HG02588 (cell line): ENCODE measurements around the gene KCNC2.
"Not testable (repeated sequence)": the region's sequence is repeated elsewhere in the genome, so short reads cannot be mapped to it uniquely, and the experiment has no call there.

ENCODE experiments used
- ATAC-seq: cut with Tn5 transposase; IDR thresholded peaks from one replicate; pipeline ENCODE4 v1.9.1; 2021; ENCODE audit warnings: mild to moderate bottlenecking, moderate library complexity; ENCODE audit not compliant: unreplicated experiment

Gene KCNC2

DNA sequence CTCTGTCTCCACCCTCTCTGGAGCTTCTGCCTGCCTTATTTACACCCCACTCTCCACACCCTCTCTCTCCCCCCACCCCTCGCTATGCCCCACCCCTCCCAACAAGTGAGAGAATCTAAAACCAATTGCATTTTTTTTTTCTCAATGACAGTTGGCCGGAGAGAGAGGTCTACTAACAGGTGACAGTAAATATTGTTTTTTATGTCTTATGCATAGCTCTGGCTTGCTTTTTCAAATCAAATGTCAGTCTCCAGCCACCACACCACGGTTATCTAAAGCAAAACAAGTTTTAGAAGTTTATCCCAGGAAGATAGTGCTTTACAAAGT lies at the start of gene KCNC2:
Gene KCNC2 (minus strand): TSS at position 28 of the 327 bp plus-strand sequence.
- no peak for ATAC-seq

DNA sequence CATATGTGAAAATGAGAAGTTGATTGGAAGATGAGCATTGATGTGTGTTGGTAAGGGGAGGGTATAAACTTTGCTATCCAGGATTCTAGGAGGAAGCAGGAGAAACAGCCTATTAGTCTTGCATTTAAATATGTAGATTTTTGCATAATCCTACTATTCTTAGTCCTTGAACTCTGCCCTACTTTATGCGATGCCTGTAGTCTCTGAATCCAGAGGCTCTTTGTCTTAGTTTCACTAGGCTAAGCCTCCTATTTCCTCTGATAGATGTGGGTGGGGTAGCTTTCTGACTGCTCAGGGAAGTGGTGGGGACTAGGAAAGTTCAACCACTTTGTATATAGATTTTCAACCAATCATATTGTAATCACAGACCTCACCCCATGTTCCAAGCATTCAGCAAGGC lies 49.5 kb upstream of the KCNC2 start:
- no peak for ATAC-seq

DNA sequence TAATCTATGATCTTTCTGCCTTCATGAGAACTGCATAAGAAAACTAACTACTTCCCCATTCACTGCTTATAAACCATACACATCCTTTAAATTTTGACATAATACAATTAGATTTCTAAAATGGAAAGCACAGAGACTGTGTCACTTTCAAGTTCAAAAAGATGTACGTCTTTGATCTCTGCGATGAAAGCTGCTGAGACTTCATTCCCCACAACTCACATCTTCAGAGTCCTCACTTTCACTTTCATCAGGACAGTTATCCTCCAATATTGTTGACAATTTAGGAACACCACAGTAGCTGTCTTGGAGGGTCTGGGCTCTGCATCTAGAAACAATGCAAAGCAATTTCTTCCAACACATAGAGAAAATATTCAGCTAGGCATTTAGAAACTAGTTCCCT lies 47.9 kb upstream of the KCNC2 start:
- ATAC-seq: no peak

DNA sequence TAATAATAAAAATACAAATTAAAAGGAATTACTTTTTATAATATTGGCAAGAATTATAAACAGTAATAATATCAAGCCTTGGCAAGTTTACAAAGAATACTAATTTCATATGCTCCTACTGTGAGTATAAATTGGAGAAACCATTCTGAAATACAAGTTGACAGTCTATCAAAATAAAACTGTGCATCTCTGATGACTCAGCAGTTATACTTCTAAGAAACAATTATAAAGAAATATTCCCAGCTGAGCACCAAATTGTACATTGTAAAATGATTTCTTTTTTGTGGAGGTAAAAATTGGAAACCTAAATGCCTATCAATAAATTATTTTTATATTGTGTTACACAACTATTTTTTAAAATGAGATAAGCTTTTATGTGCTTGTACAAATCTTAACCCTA lies 35.5 kb upstream of the KCNC2 start:
- no peak for ATAC-seq

DNA sequence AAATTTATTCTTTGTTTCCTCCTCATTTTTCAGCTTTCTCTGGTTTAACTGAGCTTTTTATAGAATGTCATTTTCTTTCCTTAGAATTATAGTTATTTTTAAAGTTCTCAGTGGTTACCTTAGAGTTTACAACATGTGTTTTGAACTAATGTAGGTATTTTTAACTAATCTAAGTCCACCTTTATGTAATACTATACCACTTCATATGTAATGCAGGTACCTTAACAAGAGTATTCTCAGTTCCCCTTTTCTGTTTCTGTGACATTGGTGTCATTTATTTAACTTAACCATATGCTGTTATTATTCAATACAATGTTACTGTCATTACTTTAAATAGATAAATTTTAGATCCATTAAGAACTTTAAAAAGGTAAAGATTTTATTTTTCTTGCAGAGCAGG lies 30.3 kb upstream of the KCNC2 start:
- ATAC-seq: peak; percentile 70

DNA sequence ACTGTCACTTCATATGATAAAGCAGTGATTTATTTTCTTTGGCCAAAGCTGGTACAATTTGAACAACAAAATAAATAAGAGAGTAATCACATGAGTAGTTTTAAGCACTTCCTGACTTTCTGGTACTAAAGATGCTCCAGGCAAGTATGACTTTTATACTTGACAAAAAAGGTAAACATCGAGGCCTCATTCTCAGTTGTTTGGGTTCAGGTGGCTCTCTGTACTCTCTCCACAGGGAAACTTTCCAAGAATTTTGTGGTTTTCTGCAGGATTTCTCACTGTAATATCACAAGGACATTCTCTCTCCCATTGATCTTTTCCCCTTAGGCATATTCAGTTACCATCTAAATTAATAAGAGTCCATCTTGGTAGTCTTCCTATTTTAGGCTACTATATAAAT lies 26.6 kb upstream of the KCNC2 start:
- ATAC-seq: no peak

DNA sequence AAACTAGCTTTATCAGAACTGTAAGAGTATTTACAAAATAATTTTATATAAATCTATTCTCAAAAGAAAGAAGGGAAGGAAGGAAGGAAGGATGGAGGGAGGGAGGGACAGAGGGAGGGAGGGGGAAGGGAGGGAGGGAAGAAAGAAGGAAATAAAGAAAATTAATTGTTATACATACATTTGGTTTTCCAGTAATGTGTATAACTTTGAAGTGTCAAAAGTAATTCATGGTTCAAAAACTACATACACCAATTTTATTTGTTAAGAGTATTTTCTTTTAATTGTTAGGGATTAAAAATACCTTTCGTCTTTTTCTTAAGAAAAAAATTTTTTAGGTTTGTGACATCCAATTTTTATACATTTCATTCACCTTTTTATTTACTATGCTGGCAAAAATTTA lies 17.5 kb upstream of the KCNC2 start:
- ATAC-seq: no peak

DNA sequence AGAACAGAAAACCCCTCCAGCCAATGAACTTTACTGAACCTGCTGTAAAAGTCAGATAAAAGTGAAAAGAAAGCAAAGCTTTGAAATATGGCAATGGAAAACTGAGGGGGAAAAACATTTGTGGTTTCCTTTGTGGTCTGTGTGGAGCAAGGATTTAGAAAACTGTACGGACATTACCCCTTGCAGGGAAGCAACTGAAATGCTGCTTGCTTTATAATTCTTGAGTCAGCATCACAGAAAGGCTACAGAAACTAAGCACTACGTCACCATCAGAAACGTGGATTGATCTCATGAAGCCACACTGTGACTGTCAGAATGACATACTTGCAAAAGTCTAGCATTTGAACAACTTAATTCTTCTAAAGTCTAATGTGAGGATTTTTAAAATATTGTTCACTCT lies 2.4 kb upstream of the KCNC2 start:
- ATAC-seq: no peak

DNA sequence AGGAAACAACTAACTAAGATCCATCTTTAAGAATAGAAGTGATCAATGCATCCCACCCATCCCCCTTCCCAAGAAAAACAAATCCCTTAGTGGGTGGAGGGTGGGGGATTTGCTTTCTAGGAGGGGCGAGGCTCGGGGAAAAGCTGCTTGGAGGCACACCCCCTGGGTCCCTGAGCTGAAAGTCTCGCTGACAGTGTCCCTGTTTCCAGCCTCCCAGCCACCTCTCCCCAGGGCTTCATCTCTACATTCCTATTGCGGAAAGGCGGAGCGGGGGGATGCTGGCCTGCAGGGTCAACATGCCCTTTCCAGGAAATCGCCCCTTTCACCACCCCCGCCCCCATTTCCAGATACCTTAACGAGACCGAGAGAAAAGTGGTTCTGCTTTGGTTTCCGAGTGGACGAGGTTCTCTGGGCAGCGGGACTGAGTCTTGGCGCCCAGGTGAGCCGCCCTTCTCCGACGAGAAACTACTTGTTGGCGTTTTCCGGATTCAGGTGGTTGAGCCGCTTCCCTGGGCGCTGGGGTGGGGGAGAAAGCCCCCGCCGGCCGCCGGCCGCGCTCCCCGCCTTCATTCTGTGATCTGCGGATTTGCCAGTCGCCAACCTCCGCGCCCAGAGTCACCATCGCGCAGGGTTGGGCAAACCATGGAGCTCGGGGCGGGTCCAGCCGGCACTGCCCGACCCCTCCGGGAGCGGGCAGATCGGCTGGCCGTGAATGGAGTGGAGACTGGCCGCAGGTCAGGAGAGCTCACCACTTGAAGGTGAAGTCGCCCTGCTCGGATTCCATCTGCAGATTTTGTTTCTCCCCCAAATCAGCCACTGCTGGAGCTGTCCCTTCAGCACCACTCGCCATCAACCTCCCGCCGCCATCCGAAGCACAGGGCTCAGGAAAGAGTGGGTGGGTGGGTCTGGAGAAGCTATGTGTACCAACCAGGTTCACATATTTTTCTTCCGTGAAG lies 505 bp downstream of the KCNC2 start:
- no peak for ATAC-seq

DNA sequence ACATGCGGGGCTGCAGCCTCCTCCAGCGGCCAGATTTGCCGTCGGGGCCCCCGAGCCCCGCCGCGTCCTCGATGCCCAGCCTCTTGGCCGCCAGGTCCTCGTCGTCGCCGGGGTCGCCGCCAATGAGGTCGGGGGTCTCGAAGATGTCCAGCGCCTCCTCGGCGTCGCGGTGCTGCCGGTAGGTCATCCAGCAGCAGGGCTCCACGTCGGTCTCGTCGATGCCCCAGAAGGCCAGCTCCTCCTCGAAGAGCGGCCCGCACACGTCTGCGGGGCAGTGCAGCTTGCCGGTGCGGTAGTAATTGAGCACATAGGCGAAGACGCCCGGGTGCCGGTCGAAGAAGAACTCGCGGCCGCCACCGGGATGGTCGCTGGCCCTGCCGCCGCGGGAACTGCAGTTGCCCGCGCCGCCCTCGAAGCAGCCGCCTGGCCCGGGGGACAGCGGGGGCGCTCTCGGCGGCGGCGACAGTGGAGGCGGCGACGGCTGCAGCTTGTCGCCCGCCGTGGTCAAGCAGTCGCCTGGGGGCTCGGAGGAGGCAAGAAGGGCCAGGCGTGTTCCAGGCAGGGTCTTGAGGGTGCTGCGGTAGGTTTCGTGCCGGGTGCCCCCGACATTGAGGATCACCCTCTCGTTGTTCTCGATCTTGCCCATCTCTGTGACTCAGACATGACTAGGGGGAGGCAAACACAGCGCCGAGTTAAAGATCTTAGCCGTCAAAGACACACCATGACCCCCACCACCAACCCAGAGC lies 2.1 kb downstream of the KCNC2 start:
- no peak for ATAC-seq

DNA sequence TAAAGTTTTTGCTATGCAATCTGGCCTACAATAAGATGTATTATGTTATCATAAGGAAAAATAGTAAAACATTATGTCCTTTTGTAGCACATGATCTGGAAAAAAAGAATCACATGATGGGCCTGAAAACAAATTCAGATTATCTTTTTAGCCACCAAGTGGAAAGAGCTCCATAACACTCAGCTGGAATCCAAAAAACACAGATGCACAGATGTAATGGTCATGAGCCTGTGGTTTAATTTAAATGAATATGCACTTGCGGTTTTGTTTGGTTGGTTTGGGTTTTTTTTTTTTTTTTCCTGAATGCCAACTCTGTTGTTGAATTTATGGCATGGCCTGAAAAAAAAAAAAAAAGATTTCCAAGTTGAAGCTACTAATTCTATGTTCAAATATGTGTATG lies 4.1 kb downstream of the KCNC2 start:
- no peak for ATAC-seq

DNA sequence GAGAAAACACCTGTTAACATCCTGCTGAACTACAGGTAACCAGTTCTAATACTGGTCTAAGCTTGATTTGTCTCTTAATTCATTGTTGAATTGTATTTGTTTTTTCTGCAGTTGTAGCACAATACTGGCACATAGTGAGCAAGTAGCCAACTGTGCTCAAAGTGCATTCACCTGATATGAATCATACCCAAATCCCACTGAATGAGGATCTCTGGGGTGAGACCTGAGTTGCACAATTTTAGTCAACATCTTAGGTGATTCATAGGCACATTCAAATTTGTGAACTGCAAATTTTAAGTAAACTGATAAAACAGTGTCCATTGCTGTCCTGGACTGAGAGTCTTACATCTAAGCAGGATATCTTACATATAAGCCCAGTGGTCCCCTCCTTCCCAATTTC lies 12.8 kb downstream of the KCNC2 start:
- ATAC-seq: no peak

DNA sequence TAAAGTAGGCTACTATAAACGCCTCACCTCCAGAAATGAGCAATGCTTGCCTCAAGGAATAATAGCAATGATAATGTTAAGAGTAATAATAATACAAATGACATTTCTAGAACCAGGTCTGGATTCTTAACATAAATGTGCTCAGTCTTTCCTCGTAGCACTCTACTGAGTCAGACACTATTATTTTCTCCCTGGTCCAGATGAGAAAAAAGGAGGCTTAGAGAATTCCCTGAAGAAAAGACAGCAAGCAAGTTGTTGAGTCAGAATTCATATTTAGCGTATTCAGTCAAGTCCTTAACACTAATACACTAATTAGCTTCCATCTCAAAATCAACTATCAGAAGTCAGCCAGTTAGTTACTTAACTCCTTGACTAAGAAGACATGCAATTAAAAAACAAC lies 13.2 kb downstream of the KCNC2 start:
- no peak for ATAC-seq

DNA sequence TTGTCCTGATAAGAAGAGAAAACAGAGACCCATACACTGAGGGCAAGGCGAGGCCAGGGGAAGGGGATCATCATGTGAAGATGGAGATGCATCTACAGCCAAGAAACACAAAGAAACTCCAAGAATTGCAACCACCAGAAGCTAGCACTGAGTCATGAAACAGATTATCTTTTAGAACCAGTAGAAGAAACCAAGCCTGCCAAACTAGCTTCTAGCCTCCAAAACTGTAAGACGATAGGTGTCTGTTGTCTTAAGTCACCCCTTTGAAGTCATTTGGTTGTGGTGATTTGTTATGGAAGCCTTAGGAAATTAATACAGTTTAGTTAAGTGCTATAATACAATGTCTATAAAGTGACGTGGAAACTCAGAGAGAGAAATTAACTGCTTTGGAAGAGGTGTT lies 15.4 kb downstream of the KCNC2 start:
- ATAC-seq: no peak

DNA sequence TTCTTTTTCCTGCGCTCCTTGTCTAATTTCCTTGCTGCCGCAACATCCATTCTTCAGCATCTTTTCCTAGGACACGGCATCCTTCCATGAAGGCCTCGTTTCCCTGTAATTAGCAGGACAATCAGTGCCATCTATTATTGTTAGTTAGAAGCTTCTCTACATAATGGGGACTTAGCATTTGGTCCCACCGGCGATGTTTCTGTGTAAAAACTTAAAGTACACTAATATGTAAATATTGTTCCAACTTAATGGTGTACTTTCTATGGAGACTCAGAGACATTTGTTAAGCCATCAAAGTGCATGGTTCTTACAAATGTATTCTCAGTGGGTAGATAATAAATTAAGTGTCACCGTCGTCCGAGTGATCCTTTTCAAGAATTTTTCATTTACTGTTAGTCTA lies 17.4 kb downstream of the KCNC2 start:
- no peak for ATAC-seq

DNA sequence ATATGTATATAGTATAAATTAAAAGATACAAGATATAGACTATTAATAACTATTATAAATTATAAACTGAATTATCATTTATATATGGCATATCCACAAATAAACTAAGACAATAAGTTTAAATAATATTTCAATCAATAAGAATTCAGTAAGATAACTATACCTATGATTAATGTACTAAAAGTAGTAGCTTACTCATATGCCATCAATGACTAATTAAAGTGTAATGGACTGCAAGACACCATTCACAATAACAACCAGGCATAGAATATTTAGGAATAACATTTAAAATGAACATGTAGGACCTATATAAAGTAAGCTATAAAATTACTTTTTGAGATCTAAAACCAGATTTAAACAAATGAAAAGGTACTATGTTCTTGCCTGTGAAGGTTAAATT lies 18.8 kb downstream of the KCNC2 start:
- no peak for ATAC-seq

DNA sequence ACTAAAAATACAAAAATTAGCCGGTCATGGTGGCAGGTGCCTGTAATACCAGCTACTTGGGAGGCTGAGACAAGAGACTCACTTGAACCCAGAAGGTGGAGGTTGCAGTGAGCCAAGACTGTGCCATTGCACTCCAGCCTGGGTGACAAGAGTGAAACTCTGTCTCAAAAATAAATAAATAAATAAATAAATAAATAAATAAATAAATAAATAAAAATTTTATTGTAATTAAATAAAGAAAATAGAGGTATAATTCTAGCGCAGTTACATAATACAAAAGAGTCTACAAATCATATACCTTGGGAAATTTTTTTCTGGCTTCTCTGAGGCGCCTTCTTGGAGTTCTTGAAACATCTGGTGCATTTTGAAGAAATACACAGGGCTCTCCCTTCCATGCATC lies 23.8 kb downstream of the KCNC2 start:
- not testable (repeated sequence) for ATAC-seq

DNA sequence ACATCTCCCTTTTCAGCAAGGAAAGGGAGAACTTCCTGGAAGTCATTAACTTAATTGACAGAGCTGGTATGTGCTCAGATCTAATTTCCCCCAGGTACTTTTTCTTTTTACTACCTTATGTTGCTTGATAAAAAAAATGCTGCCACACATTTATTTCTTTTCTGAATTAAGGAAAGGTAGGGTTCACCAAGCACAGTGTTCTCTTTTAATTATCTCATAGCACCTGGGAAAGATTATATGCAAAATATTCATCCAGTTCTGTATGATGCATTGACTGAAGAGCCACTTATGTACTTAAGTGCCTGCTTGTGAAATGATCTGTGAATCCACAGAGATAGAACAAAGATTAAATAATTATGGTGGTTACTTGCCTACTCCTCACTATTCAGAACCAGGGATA lies 25.1 kb downstream of the KCNC2 start:
- no peak for ATAC-seq

DNA sequence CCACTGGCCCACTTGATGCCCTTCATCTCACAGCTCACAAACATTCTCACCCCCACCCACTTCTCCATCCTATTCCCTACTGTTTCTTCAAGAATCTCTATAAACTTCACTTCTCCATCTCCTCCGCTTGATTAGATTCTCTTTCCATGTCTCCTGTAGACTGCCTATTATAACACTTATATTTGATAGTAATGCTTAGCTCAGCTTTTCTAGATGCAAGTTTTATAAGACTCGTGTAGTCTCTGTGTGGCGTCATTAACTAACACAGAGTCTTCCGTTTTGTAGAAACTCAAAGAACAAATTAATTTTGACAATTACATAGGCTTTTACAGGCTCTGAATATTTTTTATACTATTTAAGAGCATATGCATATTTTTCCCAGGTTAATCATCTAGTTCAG lies 25.7 kb downstream of the KCNC2 start:
- no peak for ATAC-seq

DNA sequence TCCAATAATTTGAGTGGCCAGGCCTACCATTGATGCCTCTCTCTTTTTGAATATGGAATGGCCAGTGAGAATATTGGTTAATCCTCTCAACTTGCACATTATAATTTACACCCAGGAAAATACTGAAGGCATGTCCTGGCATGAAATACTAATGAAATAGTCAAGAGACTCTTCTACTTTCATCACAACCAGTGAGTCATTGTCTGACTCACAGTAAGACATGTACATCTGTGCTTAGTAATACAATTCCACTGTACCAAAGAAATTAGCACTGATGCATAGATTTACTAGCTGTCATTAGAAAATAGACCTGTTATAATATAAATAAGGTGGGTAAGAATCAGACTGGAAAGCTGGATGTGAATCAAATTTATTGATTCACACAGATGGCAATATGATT lies 31.6 kb downstream of the KCNC2 start:
- no peak for ATAC-seq

DNA sequence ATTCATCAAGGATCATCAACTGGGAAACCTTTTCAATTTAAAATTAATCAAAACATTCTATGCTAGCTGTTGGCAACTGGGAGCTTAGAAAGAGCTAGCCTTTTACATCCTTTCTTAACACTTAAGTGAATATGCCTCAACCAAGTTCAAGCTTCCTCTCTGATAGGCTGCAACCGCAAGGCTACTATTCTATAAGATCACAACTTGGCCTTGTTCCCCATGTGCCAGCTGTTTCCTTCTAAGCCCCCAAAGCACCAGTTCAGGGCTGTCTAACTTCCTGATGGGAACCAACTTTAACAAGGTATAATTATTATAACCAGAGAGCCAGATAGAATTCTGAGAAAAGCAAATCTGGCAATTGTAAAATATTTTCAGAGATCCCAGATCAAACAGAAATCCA lies 37.0 kb downstream of the KCNC2 start:
- no peak for ATAC-seq

DNA sequence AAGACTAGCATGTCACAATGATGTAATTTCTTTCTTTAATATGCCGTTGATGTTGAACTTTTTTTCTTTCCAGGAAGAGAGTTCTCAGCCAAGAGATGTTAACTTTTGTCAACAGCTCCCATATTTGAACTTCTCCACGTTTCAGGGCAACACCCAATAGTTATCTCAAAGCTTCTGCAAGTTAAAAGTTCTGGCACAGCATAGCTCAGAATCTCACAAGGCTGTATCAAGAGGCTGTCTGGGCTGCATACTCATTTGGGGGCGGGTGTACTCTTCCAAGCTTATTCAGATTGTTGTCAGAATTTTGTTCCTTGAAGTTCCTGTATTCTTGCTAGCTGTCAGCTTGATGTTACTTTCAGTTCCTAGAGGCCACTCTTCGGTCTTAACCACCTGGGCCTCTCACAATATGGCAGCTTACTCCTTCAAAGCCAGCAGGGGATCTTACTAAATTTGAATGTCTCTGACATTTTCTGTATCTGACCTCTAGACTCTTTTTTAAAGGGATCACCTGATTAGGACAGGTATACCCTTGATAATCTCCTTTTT lies 38.9 kb downstream of the KCNC2 start:
- peak; percentile 62 for ATAC-seq
